ENCODE measurements around the gene SUN5. TPM values are rescaled to one million over a fixed set of nuclear protein-coding genes. Genes with fewer than 3 reads are reported as not detected.

SUN5 gene
- total and polyA plus RNA-seq, 2 donors (not counting 3 experiments of a cell fraction or from before 2014, with no cell fraction given) = not detected

GRCh38 chr20:32984196-32984595, 20.0 kb downstream of the SUN5 start:
- dilution Hi-C loops (cut with MboI; ENCODE audit: extremely low pct_ligation_motif_present, low sequenced_read_pairs) (no loop called here), intact Hi-C loops (cut with micrococcal nuclease) (no loop called here)
- Histone ChIP-seq H3K27ac (ENCODE audit: insufficient read depth, low read depth, low read length) (no peak overlapping the region), H3K79me2 (ENCODE audit: control insufficient read depth, insufficient read depth, low read length) (no peaks in the 10 kb centered on the region), H3K4me2 (ENCODE audit: insufficient read depth, low read length) (no peak overlapping the region), H2AFZ (ENCODE audit: low read depth, low read length) (no peak overlapping the region), H4K20me1 (replicated peaks; ENCODE audit: control insufficient read depth, extremely low read depth, insufficient read depth, low read length) (no peaks in the 10 kb centered on the region), H3K27me3 (ENCODE audit: control insufficient read depth in 2 of 2, insufficient read depth in 2 of 2, low read length in 2 of 2) (no peaks in the 10 kb centered on the region), H3K36me3 (ENCODE audit: control insufficient read depth in 2 of 2, extremely low read depth in 1 of 2, insufficient read depth in 2 of 2, low read length in 2 of 2) (no peaks in the 10 kb centered on the region), H3K4me3 (replicated peaks in 1 of 3; ENCODE audit: insufficient read depth in 1 of 3, low read depth in 1 of 3, low read length in 3 of 3) (no peak overlapping the region), H3K9me3 (replicated peaks; ENCODE audit: control insufficient read depth, insufficient read depth, low read length) (no peaks in the 10 kb centered on the region), H3K9me1 (replicated peaks; ENCODE audit: control insufficient read depth, extremely low read depth, insufficient read depth, low read length) (no peaks in the 10 kb centered on the region), H3K4me1 (ENCODE audit: control insufficient read depth, extremely low read depth, insufficient read depth, low read length) (no peaks in the 10 kb centered on the region), H3K9ac (replicated peaks; ENCODE audit: extremely low read depth, insufficient read depth, low read length) (no peak overlapping the region)
- POLR2A ChIA-PET = no interaction called here
- DNase-seq (ENCODE audit: low read depth, low spot score) = no peak
- CTCF ChIA-PET = no interaction called here
- no TSS peak for BruUV-seq (replicated peaks)
- no peak for FAIRE-seq
- TF ChIP-seq POLR2AphosphoS5 (IDR thresholded peaks at IDR 0.05; ENCODE audit: insufficient read depth, low read depth, low read length) (no peak), GATA2 (IDR thresholded peaks at IDR 0.05; ENCODE audit: insufficient read depth, insufficient read length, low read depth, low read length) (no peak), MYC (IDR thresholded peaks at IDR 0.05; ENCODE audit: low read depth, low read length) (no peak), EZH2 (IDR thresholded peaks at IDR 0.05; ENCODE audit: borderline replicate concordance, low read depth, low read length, severe bottlenecking) (no peak), JUN (IDR thresholded peaks at IDR 0.05; ENCODE audit: borderline replicate concordance, insufficient read depth, insufficient read length, low read depth) (no peak)

- no peaks in the 10 kb centered on the region for H3K9me3 ChIP-seq (replicated peaks; ENCODE audit: control insufficient read depth, insufficient read depth, low read length)
- intact Hi-C loops (cut with micrococcal nuclease) = no loop called here
- no peak overlapping the region for H2AFZ ChIP-seq (ENCODE audit: low read depth, low read length)
- DNase-seq (ENCODE audit: low read depth, low spot score) = no peak
- no peaks in the 10 kb centered on the region for H3K79me2 ChIP-seq (ENCODE audit: control insufficient read depth, insufficient read depth, low read length)
- no peak overlapping the region for H3K27ac ChIP-seq (ENCODE audit: insufficient read depth, low read depth, low read length)
- no peak overlapping the region for H3K4me3 ChIP-seq (replicated peaks in 1 of 3; ENCODE audit: insufficient read depth in 1 of 3, low read depth in 1 of 3, low read length in 3 of 3)
- no peak for TF ChIP-seq GATA2 (IDR thresholded peaks at IDR 0.05; ENCODE audit: insufficient read depth, insufficient read length, low read depth, low read length)
- TF ChIP-seq POLR2AphosphoS5 (IDR thresholded peaks at IDR 0.05; ENCODE audit: insufficient read depth, low read depth, low read length) = no peak
- TF ChIP-seq JUN (IDR thresholded peaks at IDR 0.05; ENCODE audit: borderline replicate concordance, insufficient read depth, insufficient read length, low read depth) = no peak
- no peak for TF ChIP-seq EZH2 (IDR thresholded peaks at IDR 0.05; ENCODE audit: borderline replicate concordance, low read depth, low read length, severe bottlenecking)
- TF ChIP-seq POLR2A (IDR thresholded peaks at IDR 0.05; ENCODE audit: low read depth, low read length) = no peak
- no peak for TF ChIP-seq CTCF (IDR thresholded peaks at IDR 0.05; ENCODE audit: extremely low read depth in 1 of 2, insufficient read depth in 1 of 2, low read depth in 1 of 2, low read length in 2 of 2)
- no peak for TF ChIP-seq MAX (IDR thresholded peaks at IDR 0.05; ENCODE audit: insufficient read depth, insufficient read length)
- no peak for TF ChIP-seq MYC (IDR thresholded peaks at IDR 0.05; ENCODE audit: low read depth, low read length)
- no peaks in the 10 kb centered on the region for H3K4me1 ChIP-seq (ENCODE audit: control insufficient read depth, extremely low read depth, insufficient read depth, low read length)
- no peak for FAIRE-seq
- POLR2A ChIA-PET = no interaction called here
- H3K4me2 ChIP-seq (ENCODE audit: insufficient read depth, low read length) = no peak overlapping the region
- H3K9me1 ChIP-seq (replicated peaks; ENCODE audit: control insufficient read depth, extremely low read depth, insufficient read depth, low read length) = no peaks in the 10 kb centered on the region
- no TSS peak for BruUV-seq (replicated peaks)
- CTCF ChIA-PET = no interaction called here
- dilution Hi-C loops (cut with MboI; ENCODE audit: extremely low pct_ligation_motif_present, low sequenced_read_pairs) = no loop called here
- H3K36me3 ChIP-seq (ENCODE audit: control insufficient read depth in 2 of 2, extremely low read depth in 1 of 2, insufficient read depth in 2 of 2, low read length in 2 of 2) = no peaks in the 10 kb centered on the region
- no peaks in the 10 kb centered on the region for H4K20me1 ChIP-seq (replicated peaks; ENCODE audit: control insufficient read depth, extremely low read depth, insufficient read depth, low read length)
- no peak overlapping the region for H3K9ac ChIP-seq (replicated peaks; ENCODE audit: extremely low read depth, insufficient read depth, low read length)
- H3K27me3 ChIP-seq (ENCODE audit: control insufficient read depth in 2 of 2, insufficient read depth in 2 of 2, low read length in 2 of 2) = no peaks in the 10 kb centered on the region
Observed at GRCh38 chr20:32983459-32984112, 20.6 kb downstream of the SUN5 start.
